Mesodermal cell (in vitro differentiated cells): ENCODE measurements around the gene M1AP.

Source experiments
- H3K27ac ChIP-seq: 2 replicates; pipeline ENCODE4 v1.7.0; 2013; ENCODE audit warnings: mild to moderate bottlenecking, low read depth, low read length, moderate library complexity; ENCODE audit not compliant: severe bottlenecking
- H3K36me3 ChIP-seq: 2 replicates; pipeline ENCODE4 v1.7.1; 2013; ENCODE audit warnings: mild to moderate bottlenecking, low read length, moderate library complexity; ENCODE audit not compliant: control insufficient read depth, insufficient read depth
- H3K4me1 ChIP-seq: one replicate; pipeline ENCODE4 v1.7.1; 2013; ENCODE audit warnings: mild to moderate bottlenecking, low read length; ENCODE audit not compliant: insufficient read depth, control insufficient read depth, poor library complexity, severe bottlenecking
- H3K4me3 ChIP-seq: 2 replicates; pipeline ENCODE4 v1.7.0; 2013; ENCODE audit warnings: low read length, control low read depth, mild to moderate bottlenecking; ENCODE audit not compliant: insufficient read depth, poor library complexity, severe bottlenecking; ENCODE audit errors: extremely low read depth
- H3K9me3 ChIP-seq: 2 replicates; pipeline ENCODE4 v1.7.1; 2013; ENCODE audit warnings: mild to moderate bottlenecking, low read length, moderate library complexity; ENCODE audit not compliant: control insufficient read depth
- WGBS, 2 experiments: methylation state at CpG; one replicate each; pipeline ENCODE4 v1.1.5; 2013; ENCODE audit warnings: missing lambda C conversion rate in 2 of 2; ENCODE audit not compliant: insufficient coverage in 2 of 2; 5-methylcytosine and 5-hydroxymethylcytosine counted together

Gene M1AP

DNA sequence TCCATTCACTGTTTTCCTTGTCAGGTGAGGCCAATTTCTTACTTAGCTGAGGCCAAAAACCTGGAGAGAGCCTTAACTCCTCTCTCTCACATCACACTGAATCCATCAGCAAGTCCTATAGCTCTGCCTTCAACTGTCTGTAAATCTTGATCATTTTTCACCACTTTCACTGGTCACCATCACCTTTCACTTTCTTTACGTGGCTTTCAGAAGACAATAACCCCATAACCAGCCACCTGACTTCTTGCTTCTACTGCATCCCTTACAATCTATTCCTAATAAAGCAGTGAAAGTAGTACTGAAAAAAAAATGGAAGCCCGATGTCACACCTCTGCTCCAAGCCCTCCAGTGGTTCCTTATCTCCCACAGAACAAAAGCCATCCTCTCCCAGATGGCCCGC, 102.1 kb downstream of the M1AP start:
- no peak overlapping the region for H3K4me3 ChIP-seq
- H3K9me3 ChIP-seq, result no peaks in the 10 kb centered on the region
- 75 to 100% methylated on average over 2 of the region's 3 CpGs for WGBS, 2 experiments
- H3K36me3 ChIP-seq, result peaks cover 18% of the 10 kb centered on the region
- peaks cover 4% of the 10 kb centered on the region for H3K4me1 ChIP-seq
- no peak overlapping the region for H3K27ac ChIP-seq

DNA sequence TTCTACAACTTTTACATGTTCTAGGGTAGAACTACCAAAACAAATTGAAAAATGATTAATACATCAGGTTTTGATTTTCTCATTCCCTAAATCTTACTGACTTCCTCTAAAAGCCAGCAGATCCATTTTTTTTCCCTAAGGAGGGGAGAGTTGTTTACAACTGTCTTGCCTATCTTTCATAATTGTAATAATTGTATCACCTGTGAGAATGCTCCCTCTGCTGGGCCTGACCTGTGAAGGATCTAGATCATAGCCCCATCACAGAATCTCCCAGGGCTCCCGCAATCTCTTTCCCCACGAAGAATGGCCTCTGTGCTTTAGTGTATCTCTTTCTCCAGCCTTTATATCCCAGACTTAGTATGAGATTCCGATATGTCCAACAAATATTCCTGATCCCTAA, 103.5 kb downstream of the M1AP start:
- WGBS, 2 experiments, result 76 to 95% methylated on average over 3 of the region's 3 CpGs

DNA sequence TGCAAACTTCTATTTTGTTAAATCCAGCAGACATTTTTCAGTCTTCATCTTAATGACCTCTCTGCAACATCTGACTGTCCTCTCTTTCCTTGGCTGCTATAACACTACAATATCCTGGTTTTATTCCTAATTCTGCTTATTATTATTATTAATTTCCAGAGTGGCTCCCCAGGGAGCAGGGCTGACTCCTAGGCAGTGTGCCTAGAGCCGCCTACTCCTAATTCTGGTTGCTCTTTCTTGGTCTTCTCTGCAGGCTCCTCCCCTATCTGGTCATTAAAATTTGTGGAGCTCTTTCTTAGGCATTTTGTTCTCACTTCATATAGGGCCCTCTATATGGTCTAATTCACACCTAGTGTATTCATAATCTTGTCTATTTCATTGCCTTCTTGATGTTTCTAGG, 105.2 kb downstream of the M1AP start:
- Histone ChIP-seq H3K4me3 (no peak overlapping the region), H3K27ac (no peak overlapping the region), H3K4me1 (no peaks in the 10 kb centered on the region), H3K9me3 (no peaks in the 10 kb centered on the region), H3K36me3 (peaks cover 8% of the 10 kb centered on the region)
- no CpG with 5 or more reads among the region's 1 CpG for WGBS, 2 experiments

More for the DNA sequence above, 103.5 kb downstream of the M1AP start:
- Histone ChIP-seq H3K36me3 (peaks cover 9% of the 10 kb centered on the region), H3K4me3 (no peak overlapping the region), H3K27ac (no peak overlapping the region), H3K4me1 (peaks cover 4% of the 10 kb centered on the region), H3K9me3 (no peaks in the 10 kb centered on the region)

DNA sequence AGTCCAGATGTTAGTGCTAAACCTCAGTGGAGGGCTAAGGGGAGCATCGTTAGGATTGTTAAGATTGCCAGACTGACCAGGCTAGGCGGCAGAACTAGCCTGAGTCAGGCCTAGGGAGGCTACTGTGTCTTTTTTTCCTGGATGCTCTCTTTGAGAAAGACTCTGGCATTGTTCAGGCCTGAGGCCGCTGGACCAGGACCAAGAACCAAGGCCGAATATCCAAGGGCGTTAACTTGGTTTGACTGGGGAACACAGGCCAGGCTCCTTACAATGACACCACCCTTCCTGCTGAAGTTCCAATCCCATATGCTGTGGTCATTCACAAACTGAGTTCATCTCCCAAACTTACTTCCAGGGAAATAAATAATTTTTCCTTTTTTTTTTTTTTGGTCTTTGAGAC, 107.8 kb downstream of the M1AP start:
- WGBS, 2 experiments, result 100% methylated on average over 5 of the region's 5 CpGs
- Histone ChIP-seq H3K27ac (no peak overlapping the region), H3K9me3 (no peaks in the 10 kb centered on the region), H3K4me1 (peaks cover 5% of the 10 kb centered on the region), H3K36me3 (peaks cover 8% of the 10 kb centered on the region), H3K4me3 (no peak overlapping the region)

DNA sequence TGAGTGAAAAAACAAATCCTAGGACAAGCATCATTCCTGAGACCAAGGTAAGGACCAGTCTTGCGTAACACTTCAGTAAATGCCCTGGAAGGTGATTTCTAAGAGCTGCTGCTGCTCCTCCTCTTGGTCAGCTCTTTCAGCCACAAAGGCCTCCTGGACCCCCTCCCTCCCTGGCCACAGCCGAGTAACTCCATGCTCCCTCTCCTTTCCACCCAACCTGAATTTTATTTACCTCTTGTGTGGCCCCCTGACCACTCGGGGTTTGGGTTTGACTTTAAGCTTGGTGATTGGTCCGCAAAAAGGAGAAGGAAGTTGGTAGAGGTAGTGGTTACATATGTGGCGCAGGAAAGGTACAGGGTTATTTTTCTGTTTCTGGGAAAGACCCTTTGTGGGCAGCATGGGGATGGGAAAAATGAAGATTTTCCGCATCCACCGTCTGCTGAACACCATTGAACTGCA, 109.2 kb downstream of the M1AP start:
- no peaks in the 10 kb centered on the region for H3K9me3 ChIP-seq
- H3K36me3 ChIP-seq, result peaks cover 13% of the 10 kb centered on the region
- H3K27ac ChIP-seq, result no peak overlapping the region
- 92 to 100% methylated on average over 4 to 7 of the region's 7 CpGs for WGBS, 2 experiments
- H3K4me3 ChIP-seq, result no peak overlapping the region
- peaks cover 5% of the 10 kb centered on the region for H3K4me1 ChIP-seq

DNA sequence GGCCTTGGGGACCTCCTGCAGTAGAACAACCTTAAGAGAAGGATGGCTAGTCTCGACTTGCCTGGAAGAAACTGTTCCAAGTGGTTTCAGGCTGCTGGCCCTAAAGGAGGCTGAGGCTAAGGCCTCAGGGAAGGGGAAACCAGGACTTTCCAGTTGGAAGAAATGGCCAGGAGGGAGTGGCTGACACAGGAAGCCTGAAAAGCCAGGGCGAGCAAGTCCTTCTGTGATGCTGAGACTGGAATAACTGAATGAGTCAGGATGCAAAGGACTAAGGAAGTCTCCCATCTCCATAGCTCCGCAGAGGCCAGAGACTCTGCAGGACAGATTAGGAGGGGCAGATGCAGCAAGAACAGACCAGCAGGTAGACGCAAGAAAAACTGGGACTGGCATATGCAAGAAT, 111.0 kb downstream of the M1AP start:
- 76 to 83% methylated on average over 4 of the region's 4 CpGs for WGBS, 2 experiments
- H3K4me1 ChIP-seq, result peaks cover 5% of the 10 kb centered on the region

DNA sequence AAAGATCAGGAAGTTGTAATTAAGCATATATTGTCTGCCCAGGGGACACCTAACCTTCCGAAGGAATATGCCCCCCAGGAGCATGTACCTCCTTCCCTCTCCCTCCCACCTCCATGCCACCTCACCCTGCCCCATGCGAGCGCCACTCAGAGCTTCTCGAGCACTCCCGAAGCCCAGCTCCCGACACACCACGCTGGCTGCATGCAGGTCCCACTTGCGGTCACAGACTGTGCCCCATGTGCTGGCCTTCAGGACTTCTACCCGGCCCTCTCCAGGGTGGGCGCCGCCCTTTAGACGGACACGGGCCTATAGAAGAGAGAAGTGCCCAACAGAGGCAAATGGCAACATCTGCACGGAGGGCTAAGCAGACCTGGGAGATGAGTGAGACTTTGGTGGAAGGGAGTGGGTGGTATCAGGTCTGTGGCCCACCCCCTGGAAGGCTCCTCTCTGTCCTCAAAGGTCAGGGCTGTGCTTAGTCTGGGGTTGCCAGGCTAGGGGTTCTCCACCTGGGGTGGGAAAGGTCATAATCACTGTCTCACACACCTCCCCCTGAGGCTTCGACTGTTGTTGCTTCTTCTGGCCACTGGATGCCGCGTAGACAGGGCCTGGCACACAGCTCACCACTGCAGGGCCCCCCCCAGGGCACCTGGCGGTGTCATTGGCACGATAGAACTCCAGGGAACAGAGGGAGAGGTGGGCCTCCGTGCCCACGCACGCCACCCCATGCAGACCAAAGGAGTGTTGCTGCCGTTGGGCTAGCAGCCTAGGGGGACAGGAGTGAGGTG, 111.8 kb downstream of the M1AP start:
- Histone ChIP-seq H3K4me3 (no peak overlapping the region), H3K36me3 (peaks cover 33% of the 10 kb centered on the region), H3K27ac (no peak overlapping the region), H3K4me1 (peaks cover 5% of the 10 kb centered on the region), H3K9me3 (no peaks in the 10 kb centered on the region)
- whole genome bisulfite sequencing, 2 experiments, result 92 to 95% methylated on average over 18 to 21 of the region's 23 CpGs

More for the DNA sequence above, 111.0 kb downstream of the M1AP start:
- Histone ChIP-seq H3K4me3 (no peak overlapping the region), H3K36me3 (peaks cover 30% of the 10 kb centered on the region), H3K9me3 (no peaks in the 10 kb centered on the region), H3K27ac (no peak overlapping the region)

DNA sequence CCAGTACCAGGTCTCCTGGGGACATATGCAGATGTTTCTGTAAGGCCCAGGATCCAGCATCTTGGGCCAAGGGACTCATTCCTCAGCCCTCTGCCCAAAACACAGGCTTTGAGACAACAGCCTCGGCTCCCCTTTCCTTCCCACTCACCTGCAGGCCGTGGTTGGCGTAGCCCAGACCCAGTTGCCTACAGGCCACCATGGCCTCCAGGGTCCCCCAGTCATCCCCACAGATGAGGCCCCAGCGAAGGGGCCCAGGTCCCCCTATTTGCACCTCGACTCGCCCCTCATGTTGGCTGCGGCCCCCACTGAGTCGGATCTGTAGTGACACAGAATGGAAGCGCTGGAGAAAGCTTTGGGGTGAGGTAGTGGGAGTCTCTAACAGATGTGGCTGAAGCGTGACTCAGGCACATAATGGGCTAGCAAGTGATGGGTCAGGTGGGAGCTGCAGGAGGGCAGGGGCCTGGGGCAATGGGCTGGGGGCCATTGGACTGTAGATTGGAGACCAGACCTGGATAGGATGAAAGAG, 112.6 kb downstream of the M1AP start:
- Histone ChIP-seq H3K9me3 (no peaks in the 10 kb centered on the region), H3K27ac (no peak overlapping the region), H3K4me1 (peaks cover 9% of the 10 kb centered on the region), H3K4me3 (no peak overlapping the region), H3K36me3 (peaks cover 39% of the 10 kb centered on the region)
- 93 to 94% methylated on average over 5 to 8 of the region's 10 CpGs for WGBS, 2 experiments

DNA sequence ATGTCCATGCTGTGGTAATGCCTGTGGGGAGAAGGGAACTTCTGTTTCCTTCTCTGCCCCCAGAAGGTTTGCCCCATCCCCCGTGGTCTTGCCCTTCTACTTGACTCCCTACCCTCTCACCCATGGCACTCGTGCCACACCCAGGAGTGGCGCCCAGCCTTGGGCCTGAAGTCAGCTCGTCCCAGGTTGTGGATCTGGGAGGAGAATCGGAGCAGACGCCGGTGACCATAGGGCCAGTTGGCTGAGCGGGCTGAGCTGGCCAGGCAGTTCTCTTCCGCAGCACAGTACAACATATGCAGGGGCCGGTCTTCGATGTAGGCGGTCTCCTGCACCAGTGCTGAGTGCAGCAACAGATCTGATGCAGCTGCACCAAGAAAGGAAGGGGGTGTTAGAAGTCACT, 113.7 kb downstream of the M1AP start:
- no peak overlapping the region for H3K27ac ChIP-seq
- peaks cover 9% of the 10 kb centered on the region for H3K4me1 ChIP-seq
- H3K4me3 ChIP-seq, result no peak overlapping the region
- no peaks in the 10 kb centered on the region for H3K9me3 ChIP-seq
- peaks cover 35% of the 10 kb centered on the region for H3K36me3 ChIP-seq
- 91 to 95% methylated on average over 10 of the region's 12 CpGs for WGBS, 2 experiments

DNA sequence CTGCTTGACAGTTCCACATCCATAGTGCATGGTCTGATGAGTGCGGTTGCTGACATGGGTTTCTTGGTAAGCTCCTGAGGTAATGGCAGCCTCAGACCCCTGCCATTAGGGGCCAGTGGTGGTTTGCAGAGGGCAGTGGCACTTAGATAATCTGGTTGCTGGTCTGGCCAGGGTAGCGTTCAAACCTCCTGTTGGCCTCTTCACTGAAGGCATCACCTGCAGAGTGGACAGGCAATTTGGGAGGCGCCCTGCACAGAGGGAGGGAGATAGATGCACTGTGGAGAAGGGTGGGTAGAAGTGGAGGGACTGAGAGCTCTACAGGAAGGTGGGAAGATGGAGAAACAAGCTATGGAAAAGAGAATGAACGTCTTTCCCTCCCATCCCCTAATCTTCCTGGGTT, 114.7 kb downstream of the M1AP start:
- Histone ChIP-seq H3K4me3 (no peak overlapping the region), H3K9me3 (no peaks in the 10 kb centered on the region), H3K4me1 (peaks cover 14% of the 10 kb centered on the region), H3K27ac (no peak overlapping the region), H3K36me3 (peaks cover 37% of the 10 kb centered on the region)
- WGBS, 2 experiments, result 97 to 100% methylated on average over 4 of the region's 4 CpGs

DNA sequence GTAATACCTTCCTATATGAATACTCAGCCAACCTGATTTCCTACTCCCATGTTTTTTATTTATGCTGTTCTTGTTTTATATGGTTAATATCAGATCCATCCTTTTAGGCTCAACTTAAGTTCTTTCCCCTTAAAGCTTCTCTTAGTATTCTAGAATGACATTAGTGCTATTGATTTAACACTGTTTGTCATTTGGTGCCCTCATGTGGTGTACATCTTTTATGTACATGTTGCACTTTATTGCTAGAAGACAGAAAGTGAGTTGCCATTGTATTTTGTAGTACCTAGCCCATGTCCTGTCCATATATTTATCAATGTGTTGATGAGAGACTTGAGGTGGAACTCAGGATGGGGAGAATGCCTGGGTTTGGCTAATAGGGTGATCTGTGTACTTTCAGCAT, 115.9 kb downstream of the M1AP start:
- H3K27ac ChIP-seq, result no peak overlapping the region
- peaks cover 50% of the 10 kb centered on the region for H3K36me3 ChIP-seq
- H3K4me3 ChIP-seq, result no peak overlapping the region
- no peaks in the 10 kb centered on the region for H3K9me3 ChIP-seq
- H3K4me1 ChIP-seq, result peaks cover 17% of the 10 kb centered on the region
